ENCODE data around the gene PCA3. TPM values are rescaled to one million over a fixed set of nuclear protein-coding genes. Genes with fewer than 3 reads are reported as not detected.
"Not testable (repeated sequence)": the region's sequence is repeated elsewhere in the genome, so short reads cannot be mapped to it uniquely, and the experiment has no call there.

Gene PCA3
- total and polyA plus RNA-seq, 2 experiments from 2014 or later: not detected

DNA sequence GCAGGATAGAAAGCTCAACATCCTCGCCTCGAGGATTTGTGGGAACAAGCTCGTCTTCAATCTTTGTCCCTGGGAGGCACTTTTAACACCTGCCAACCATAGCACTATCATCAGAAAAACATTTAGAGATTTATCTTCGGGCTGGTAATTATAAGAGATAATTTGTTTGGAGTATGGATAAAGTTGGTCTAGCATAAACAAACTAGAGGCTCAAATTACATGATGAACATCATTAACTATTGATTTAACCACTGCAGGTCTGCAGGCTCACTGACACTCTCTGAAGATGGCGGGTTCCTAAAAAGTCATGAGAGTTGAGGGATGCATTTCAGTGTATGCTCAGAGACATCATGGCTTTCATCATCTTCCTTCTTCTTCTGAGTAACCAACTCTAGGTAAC lies 25.8 kb upstream of the PCA3 start:
- Histone ChIP-seq H3K27me3 (no peaks in the 10 kb centered on the region), H3K36me3 (no peaks in the 10 kb centered on the region), H3K27ac (no peak overlapping the region), H3K9me3 (ENCODE audit: low read depth) (no peaks in the 10 kb centered on the region), H3K4me3 (no peak overlapping the region), H3K4me1 (ENCODE audit: low read depth) (peaks cover 5% of the 10 kb centered on the region)
- DNase-seq (ENCODE audit: low read depth in 1 of 2, low spot score in 1 of 2): no peak
- TF ChIP-seq, protein P1, sequence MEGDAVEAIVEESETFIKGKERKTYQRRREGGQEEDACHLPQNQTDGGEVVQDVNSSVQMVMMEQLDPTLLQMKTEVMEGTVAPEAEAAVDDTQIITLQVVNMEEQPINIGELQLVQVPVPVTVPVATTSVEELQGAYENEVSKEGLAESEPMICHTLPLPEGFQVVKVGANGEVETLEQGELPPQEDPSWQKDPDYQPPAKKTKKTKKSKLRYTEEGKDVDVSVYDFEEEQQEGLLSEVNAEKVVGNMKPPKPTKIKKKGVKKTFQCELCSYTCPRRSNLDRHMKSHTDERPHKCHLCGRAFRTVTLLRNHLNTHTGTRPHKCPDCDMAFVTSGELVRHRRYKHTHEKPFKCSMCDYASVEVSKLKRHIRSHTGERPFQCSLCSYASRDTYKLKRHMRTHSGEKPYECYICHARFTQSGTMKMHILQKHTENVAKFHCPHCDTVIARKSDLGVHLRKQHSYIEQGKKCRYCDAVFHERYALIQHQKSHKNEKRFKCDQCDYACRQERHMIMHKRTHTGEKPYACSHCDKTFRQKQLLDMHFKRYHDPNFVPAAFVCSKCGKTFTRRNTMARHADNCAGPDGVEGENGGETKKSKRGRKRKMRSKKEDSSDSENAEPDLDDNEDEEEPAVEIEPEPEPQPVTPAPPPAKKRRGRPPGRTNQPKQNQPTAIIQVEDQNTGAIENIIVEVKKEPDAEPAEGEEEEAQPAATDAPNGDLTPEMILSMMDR (IDR thresholded peaks at IDR 0.05; ENCODE audit: low read depth, low read length): no peak

DNA sequence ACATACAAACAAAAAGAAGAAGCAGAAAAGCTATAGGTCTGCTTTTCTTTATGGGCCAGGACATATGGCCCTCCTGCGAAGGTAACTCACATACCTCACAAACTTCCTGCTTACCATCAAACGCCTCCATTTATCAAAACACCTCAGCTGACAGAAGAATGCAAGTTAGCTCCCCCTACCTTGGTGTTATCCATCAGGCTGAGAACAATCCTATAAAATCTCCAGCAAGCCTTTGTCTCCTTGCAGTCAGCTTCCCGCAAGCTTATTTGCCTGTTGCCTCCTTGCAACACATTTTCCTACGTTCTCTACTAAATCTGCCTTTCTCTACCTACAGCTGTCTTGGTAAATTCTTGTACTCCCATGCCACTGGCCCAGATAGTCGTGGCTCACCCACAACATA lies 22.7 kb upstream of the PCA3 start:
- Histone ChIP-seq H3K27ac (no peak overlapping the region), H3K27me3 (no peaks in the 10 kb centered on the region), H3K4me3 (no peak overlapping the region), H3K4me1 (ENCODE audit: low read depth) (peaks cover 5% of the 10 kb centered on the region), H3K36me3 (no peaks in the 10 kb centered on the region), H3K9me3 (ENCODE audit: low read depth) (no peaks in the 10 kb centered on the region)
- DNase-seq (ENCODE audit: low read depth in 1 of 2, low spot score in 1 of 2): no peak
- TF ChIP-seq, protein P1 (IDR thresholded peaks at IDR 0.05; ENCODE audit: low read depth, low read length): no peak

DNA sequence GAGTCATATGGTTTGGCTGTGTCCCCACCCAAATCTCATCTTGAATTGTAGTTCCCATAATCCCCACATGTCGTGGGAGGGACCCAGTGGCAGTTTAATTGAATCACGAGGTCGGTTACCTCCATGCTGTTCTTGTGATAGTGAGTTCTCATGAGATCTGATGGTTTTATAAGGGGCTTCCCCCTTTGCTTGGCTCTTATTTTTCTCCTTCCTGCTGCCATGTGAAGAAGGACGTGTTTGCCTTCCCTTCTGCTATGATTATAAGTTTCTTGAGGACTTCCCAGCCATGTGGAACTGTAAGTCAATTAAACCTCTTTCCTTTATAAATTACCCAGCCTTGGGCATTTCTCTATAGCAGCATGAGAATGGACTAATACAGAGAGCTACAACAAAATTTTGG lies 21.3 kb upstream of the PCA3 start:
- H3K9me3 ChIP-seq (ENCODE audit: low read depth); DNase-seq (ENCODE audit: low read depth in 1 of 2, low spot score in 1 of 2); H3K4me3 ChIP-seq; H3K36me3 ChIP-seq; H3K27me3 ChIP-seq; H3K27ac ChIP-seq; H3K4me1 ChIP-seq (ENCODE audit: low read depth): not testable (repeated sequence)

DNA sequence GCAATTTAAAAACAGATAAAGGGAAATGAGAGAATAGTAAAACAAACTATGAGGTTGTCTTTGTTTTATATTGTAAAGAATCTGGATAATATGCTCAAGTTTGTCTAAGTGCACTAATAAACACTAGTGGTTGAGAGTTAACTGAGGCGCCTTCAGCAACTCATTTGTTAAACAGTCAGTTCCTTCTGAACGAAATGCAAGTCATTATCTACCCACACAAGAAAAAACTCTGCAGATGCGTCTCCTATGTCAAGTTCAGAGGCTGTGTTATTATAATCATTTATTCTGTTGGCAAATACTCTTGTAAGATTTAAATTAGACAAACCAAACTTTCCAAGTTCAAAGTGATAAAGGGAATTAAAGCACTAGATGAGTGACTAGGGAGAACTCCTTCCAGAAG lies 20.3 kb upstream of the PCA3 start:
- H3K36me3 ChIP-seq: no peaks in the 10 kb centered on the region
- no peaks in the 10 kb centered on the region for H3K9me3 ChIP-seq (ENCODE audit: low read depth)
- TF ChIP-seq, protein P1 (IDR thresholded peaks at IDR 0.05; ENCODE audit: low read depth, low read length): no peak
- H3K27ac ChIP-seq: no peak overlapping the region
- peaks cover 2% of the 10 kb centered on the region for H3K4me1 ChIP-seq (ENCODE audit: low read depth)
- no peak for DNase-seq (ENCODE audit: low read depth in 1 of 2, low spot score in 1 of 2)
- H3K27me3 ChIP-seq: no peaks in the 10 kb centered on the region
- H3K4me3 ChIP-seq: no peak overlapping the region

DNA sequence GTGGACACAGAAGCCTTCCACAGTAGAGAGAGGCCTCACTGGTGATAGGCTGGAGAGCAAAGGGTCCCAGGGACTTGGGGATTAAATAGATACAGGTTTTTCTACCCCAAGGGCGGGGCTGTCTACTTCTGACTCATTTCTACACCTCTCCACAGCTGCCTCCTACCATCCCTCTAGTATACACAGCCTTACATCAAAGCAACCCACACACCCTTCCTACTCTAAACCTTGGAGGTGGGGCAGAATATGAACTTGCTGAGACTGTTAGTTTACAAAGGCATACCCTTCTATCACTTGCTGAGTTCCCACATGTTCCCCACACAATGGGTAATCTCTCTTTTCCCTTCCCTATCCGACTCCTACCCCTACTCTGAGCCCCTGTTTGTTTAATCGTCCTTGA lies 19.9 kb upstream of the PCA3 start:
- no peaks in the 10 kb centered on the region for H3K36me3 ChIP-seq
- H3K27ac ChIP-seq: no peak overlapping the region
- H3K4me3 ChIP-seq: no peak overlapping the region
- no peaks in the 10 kb centered on the region for H3K27me3 ChIP-seq
- TF ChIP-seq, protein P1 (IDR thresholded peaks at IDR 0.05; ENCODE audit: low read depth, low read length): no peak
- no peaks in the 10 kb centered on the region for H3K4me1 ChIP-seq (ENCODE audit: low read depth)
- no peaks in the 10 kb centered on the region for H3K9me3 ChIP-seq (ENCODE audit: low read depth)
- no peak for DNase-seq (ENCODE audit: low read depth in 1 of 2, low spot score in 1 of 2)

DNA sequence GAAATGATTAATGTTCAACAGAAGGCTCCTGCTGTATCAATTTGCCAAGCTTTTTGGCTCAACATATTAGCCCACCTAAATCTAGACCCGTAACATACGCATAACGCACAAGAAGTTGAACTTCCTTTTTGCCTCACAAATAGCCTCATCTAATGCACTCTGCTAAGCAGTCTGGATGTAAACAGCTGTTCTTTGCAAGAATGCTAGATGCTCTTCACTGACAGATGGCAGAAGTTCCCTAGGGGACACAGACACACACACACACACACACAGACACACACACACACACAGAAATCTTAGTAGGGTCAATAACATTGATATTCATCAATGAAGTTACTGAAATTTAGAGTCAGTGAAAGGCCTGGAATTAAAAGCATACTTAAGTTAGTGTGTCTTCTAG lies 13.2 kb upstream of the PCA3 start:
- DNase-seq (ENCODE audit: low read depth in 1 of 2, low spot score in 1 of 2): no peak
- Histone ChIP-seq H3K27me3 (no peaks in the 10 kb centered on the region), H3K9me3 (ENCODE audit: low read depth) (no peaks in the 10 kb centered on the region), H3K27ac (no peak overlapping the region), H3K36me3 (no peaks in the 10 kb centered on the region), H3K4me1 (ENCODE audit: low read depth) (no peaks in the 10 kb centered on the region), H3K4me3 (no peak overlapping the region)
- TF ChIP-seq, protein P1 (IDR thresholded peaks at IDR 0.05; ENCODE audit: low read depth, low read length): no peak

Data from cardiac muscle cell (in vitro differentiated cells and primary cell).